22Rv1 (cell line): Measurements from ENCODE around the gene PASK.

ENCODE experiments used
- CTCF ChIP-seq: fragments of 450-650 bp; IDR thresholded peaks from 2 replicates; pipeline ENCODE4 v1.5.1; 2017; ENCODE audit warnings: mild to moderate bottlenecking
- ZFX ChIP-seq: fragments of 450-650 bp; IDR thresholded peaks from 2 replicates; pipeline ENCODE4 v1.6.1; 2017; ENCODE audit warnings: antibody characterized with exemption, borderline replicate concordance

DNA sequence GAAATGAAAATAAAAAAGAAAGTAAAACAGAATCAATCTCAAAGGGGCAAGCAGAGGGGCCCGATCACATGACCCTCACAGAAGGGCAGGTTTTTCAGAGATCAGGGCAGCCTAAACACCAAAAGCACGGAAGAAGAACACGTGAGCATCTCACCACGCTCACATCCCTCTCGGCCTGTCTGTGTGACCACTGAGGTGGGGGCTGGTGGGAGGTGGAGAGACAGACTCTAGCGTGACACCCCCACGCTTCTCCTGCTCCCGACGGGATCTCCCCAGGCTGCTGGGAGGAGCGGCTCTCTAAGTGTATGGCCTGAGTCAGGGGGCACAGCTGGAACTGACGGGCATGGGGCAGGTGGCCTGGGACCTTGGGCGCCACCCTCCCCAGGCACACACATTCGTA lies 23.6 kb downstream of the PASK start:
- TF ChIP-seq CTCF (no peak), ZFX (no peak)
